T-helper 1 cell (primary cell): ENCODE measurements around the gene SLX9.
"Not testable (repeated sequence)": the region's sequence is repeated elsewhere in the genome, so short reads cannot be mapped to it uniquely, and the experiment has no call there.

Experiments
- DNase-seq, 5 donors: peaks; one replicate each; pipeline ENCODE4 v3.0.0-alpha.2; 2012 to 2020

The SLX9 gene

DNA sequence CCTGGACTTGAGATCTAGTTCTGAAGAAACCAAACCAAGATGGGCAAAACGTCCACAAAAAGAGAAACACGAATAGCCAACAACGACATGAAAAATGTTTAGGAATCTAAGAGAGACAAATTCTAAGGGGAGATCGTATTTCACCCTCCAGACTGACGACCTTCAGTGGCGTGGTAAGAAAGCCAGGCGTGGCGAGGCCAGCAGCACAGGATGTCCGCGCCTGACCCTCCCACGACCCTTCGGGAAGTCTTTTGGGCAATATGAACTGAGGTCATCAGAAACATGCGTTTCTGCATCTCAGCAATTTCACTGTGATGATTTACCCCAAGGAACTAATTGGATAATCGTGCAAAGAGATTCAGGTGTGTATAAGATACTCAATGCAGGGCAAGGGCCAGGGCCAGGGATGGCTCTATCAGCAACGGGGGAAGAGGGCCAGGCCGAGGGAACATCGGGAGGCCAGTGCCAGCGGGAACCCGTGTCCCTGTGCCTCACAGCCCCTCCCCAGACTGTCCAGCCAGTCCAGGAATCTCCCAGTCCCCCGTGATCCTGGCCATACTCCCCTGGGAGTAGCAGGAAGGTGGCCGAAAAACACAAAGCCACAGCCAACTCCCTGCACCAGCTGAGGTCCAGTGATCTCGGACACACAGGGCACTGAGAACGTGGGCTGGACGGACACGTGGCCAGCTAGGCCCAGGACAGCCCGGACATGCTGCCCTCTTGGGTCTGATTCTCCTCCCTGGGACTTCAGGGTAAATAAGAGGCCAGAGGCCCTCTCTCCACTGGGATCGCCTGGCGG is 81.0 kb downstream of the SLX9 start:
- DNase-seq = no peak

DNA sequence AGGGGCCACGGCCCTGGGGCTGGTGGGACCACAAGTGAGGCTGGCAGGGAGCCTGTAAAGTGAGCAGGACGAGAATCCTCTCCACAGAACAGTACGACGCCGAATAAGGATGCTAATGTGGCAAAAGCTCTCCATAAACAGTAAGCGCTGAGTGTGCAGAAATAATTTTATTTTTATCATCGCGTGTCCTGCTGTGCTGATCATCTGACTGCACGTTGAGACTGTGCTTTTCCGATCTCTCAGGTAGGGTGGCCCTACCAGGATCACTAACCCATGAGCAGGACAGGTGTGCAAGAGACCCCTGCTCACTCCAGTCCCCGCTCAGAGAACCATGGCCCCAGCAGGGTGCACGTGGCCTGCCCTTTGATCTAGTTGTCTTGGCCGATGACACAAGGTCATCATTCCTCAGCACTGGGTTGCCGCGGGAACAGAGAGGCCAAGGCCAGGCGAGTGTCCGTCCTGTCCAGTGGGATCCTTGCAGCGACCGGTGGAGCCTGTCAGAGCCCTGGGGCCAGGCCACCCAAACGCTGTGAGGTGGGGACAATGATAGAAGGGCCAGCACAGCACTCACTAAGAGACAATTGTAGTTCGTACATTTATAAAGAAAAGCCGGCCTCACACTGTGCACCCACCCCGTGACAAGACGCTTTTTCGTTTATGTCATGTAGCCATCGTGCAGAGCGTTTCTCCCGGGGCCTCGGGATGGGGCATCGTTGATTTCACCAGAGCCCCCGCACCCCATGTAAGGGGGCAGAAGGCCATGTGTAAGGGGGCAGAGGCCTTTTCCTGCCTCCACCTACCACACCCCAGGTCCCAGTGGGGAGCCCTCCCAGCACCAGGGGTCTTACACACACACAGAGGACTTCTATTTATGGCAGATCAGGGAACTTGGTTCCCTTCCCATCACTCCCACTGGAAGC is 81.9 kb downstream of the SLX9 start:
- no peak for DNase-seq

DNA sequence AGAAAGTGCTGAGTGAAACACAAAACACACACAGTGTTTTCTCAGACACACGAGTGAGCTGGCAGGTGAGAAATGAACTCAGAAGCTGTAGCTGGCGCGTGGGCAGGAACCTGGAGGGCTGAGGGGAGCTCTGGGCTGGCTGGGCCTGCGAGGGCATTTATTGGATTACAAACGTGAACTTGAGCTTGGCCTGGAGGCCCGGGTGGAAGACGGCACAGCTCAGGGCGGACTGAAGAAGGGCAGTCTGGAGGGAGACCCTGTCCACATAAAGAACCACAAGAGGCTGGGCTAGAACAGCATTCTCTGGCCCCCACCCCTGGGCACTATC is 82.5 kb downstream of the SLX9 start:
- no peak for DNase-seq

DNA sequence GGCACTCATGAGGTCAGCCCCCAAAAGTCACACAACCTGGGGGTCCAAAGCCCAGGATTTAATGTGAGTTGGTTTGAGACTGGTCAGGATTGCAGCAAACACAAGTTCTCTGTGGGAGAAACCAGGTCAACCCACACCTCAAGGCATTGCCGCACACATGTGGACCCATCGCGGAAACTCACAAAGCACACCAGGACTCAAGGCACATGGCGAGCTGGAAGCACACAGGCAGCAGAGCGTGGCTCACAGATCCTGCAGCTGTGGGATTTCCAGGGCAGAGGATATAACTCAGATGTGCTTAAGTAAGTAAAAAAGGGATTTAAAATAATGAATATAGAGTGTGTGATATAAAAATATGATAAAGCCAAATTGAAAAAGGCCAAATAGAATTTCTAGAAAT is 82.9 kb downstream of the SLX9 start:
- no peak for DNase-seq

DNA sequence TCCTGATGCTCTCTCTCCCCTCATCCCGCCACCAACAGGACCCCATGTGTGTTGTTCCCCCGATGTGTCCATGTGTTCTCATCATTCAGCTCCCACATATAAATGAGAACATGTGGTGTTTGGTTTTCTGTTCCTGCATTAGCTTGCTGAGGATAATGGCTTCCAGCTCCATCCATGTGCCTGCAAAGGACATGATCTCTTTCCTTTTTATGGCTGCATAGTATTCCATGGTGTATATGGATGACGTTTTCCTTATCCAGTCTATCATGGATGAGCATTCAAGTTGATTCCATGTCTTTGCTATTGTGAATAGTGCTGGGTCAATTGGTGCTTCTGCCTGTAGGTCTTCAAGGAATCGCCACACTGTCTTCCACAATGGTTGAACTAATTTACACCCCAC is 84.7 kb downstream of the SLX9 start:
- not testable (repeated sequence) for DNase-seq

DNA sequence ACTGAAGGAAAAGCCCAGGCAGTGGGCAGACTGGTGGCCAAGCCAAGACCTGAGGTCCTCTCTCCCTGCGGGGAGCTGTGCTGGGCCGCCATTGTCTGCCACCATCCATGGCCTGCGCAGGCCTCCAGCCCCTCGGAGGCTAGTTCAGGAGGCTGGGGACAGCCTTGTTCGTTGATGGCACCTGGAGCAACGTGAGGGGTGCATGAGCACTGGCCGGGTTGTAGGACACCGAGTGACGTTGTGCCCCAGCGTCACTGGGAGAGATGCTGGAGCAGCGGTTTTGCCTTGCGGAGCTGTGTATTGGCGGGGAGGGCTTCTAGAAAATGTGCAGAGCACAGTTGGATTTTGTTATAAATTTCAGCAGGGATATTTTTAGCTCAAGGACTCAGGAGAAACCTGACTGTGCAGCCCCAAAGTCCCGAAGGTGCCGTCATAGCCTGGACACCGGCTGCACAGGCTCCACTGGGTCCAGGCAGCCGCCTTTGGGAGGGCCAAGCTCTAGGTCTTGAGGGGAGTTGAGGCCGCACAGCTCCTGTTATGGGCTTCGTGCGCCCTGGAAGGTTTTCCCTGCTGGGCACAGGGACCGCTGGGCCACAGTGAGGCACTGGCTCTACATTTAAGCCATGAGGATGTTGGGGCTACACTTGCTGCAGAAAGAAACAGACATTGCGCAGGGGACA is 86.4 kb downstream of the SLX9 start:
- DNase-seq = no peak
